HepG2 (cell line): ENCODE results near the gene KCTD13. TPM values are rescaled to one million over a fixed set of nuclear protein-coding genes. Genes with fewer than 3 reads are reported as not detected.

Experiments
- CC2D1A ChIP-seq: sonication (generic); formaldehyde crosslinking; IDR thresholded peaks from 2 replicates; pipeline ENCODE4 v1.8.1; 2023; ENCODE audit warnings: mild to moderate bottlenecking, missing genetic modification reagents
- FOXJ3 ChIP-seq: sonication (generic); formaldehyde crosslinking; IDR thresholded peaks from 2 replicates; pipeline ENCODE4 v1.4.0; 2020; ENCODE audit warnings: missing genetic modification reagents, mild to moderate bottlenecking, borderline replicate concordance
- HDAC6 ChIP-seq: fragments of 200-600 bp; sonication (generic); IDR thresholded peaks from 2 replicates; pipeline ENCODE4 v1.7.0; 2017; ENCODE audit warnings: mild to moderate bottlenecking, antibody characterized with exemption, low read length, low read depth
- NR2C2 ChIP-seq: sonication (generic); formaldehyde crosslinking; IDR thresholded peaks from 2 replicates; pipeline ENCODE4 v1.4.0; 2020; ENCODE audit warnings: missing genetic modification reagents, mild to moderate bottlenecking, moderate library complexity, borderline replicate concordance
- SIX1 ChIP-seq: sonication (generic); formaldehyde crosslinking; IDR thresholded peaks from 2 replicates; pipeline ENCODE4 v1.4.0; 2020; ENCODE audit warnings: missing genetic modification reagents, borderline replicate concordance
- SMAD1 ChIP-seq: sonication (generic); formaldehyde crosslinking; IDR thresholded peaks from 2 replicates; pipeline ENCODE4 v1.4.0; 2020; ENCODE audit warnings: missing genetic modification reagents, low read depth, mild to moderate bottlenecking, borderline replicate concordance
- SOX6 ChIP-seq, 2 experiments: fragments of 450-650 bp in 1 of 2; sonication (generic) in 1 of 2; formaldehyde crosslinking in 1 of 2; IDR thresholded peaks; 2 replicates each; pipeline versions ENCODE4 v1.4.0 to v1.6.1; 2017 to 2020; ENCODE audit warnings: antibody characterized with exemption in 1 of 2, mild to moderate bottlenecking in 1 of 2, missing genetic modification reagents in 1 of 2
- ZNF160 ChIP-seq: sonication (generic); formaldehyde crosslinking; IDR thresholded peaks from 2 replicates; pipeline ENCODE4 v1.8.0; 2022; ENCODE audit warnings: mild to moderate bottlenecking, inconsistent platforms, missing genetic modification reagents
- ZNF235 ChIP-seq: sonication (generic); formaldehyde crosslinking; IDR thresholded peaks from 2 replicates; pipeline ENCODE4 v1.8.1; 2023; ENCODE audit warnings: mild to moderate bottlenecking, missing genetic modification reagents, borderline replicate concordance
- ZNF629 ChIP-seq: sonication (generic); formaldehyde crosslinking; conservative IDR thresholded peaks from 2 replicates; pipeline ENCODE4 v1.5.0; 2020; ENCODE audit warnings: missing genetic modification reagents
- ZNF749 ChIP-seq: sonication (generic); formaldehyde crosslinking; IDR thresholded peaks from 2 replicates; pipeline ENCODE4 v1.8.0; 2022; ENCODE audit warnings: mild to moderate bottlenecking, missing genetic modification reagents, moderate library complexity, borderline replicate concordance
- ZNF790 ChIP-seq: sonication (generic); formaldehyde crosslinking; IDR thresholded peaks from 2 replicates; pipeline ENCODE4 v1.8.0; 2022; ENCODE audit warnings: missing genetic modification reagents, mild to moderate bottlenecking, borderline replicate concordance
- polyA plus RNA-seq, 8 experiments: library from polyadenylated mRNA; depleted of rRNA in 3 of 8; stranded (reverse) in 7 of 8; unstranded in 1 of 8; fragments of >200 nt; fragmentation: Illumina TruSeq in 4 of 8; extraction: Trizol in 4 of 8; gene quantifications; 2 replicates each; pipeline versions ENCODE4 v1.2.1 to v1.2.3, GENCODE V29; 2011 to 2016; ENCODE audit warnings: low read depth in 4 of 8, missing spikeins in 1 of 8, mixed read lengths in 1 of 8; ENCODE audit not compliant: insufficient read depth in 1 of 8
- total RNA-seq, 5 experiments: library from RNA; depleted of rRNA; stranded (reverse); fragments of >200 nt; fragmentation: Illumina TruSeq; extraction: Trizol; gene quantifications; 2 replicates each; pipeline ENCODE4 v1.2.3, GENCODE V29; 2016; ENCODE audit warnings: low read depth in 1 of 5
- TF ChIP-seq, protein P1 (sequence below): IDR thresholded peaks from 2 replicates; pipeline ENCODE4 v1.6.1; 2016; ENCODE audit warnings: mild to moderate bottlenecking
- TF ChIP-seq, protein P2 (sequence below): sonication (generic); formaldehyde crosslinking; IDR thresholded peaks from 2 replicates; pipeline ENCODE4 v1.5.0; 2020; ENCODE audit warnings: mild to moderate bottlenecking, missing genetic modification reagents
- TF ChIP-seq, protein P3 (sequence below): IDR thresholded peaks from 2 replicates; pipeline ENCODE4 v1.6.1; 2016; ENCODE audit warnings: low read depth, missing genetic modification reagents, missing compliant biosample characterization

KCTD13 gene
- total and polyA plus RNA-seq, 2 of the 13 experiments (the other 11 are each of a cell fraction or from before 2014, with no cell fraction given): 6.3 to 14.7 TPM

DNA sequence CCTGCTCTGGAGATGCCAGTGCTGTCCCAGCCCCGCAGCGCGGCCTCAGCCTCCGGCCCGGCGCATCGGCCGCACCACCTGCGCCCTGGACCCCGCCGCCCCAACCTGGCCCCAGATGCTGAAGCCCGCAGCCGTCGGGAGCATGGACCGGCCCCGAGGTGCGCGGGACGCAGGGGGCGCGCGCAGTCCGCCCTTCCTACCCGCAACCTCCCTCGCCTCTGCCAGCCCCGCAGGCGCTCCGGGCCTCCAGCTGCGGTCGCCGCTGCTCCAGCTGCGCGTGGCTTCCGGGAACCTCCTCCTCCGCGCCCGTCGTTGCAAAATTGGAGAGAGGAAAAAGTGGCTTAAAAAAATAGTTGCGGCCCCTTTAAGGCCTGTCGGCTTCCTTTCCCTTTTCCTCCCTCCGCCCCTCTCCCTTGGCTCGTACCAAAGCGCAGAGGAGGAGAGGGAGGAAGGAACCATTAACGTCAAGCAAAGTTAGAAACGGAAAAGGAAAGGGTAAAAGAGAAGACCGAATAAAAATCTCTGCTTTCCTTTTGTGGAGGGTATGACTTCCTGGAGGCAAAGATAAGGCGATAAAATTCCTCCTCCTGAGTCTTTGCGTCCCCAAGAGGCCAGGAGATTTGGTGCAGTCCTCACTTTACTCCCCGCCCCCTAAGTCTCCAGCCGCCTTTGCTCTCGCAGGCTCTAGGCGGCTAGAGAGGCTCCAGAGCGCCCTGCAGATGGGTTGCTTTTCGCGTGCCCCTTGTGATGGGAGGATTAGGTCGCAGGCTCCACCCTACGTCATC, 63.0 kb downstream of the KCTD13 start, which contains the start of gene CDIPT (continued):
- TF ChIP-seq, protein P1, sequence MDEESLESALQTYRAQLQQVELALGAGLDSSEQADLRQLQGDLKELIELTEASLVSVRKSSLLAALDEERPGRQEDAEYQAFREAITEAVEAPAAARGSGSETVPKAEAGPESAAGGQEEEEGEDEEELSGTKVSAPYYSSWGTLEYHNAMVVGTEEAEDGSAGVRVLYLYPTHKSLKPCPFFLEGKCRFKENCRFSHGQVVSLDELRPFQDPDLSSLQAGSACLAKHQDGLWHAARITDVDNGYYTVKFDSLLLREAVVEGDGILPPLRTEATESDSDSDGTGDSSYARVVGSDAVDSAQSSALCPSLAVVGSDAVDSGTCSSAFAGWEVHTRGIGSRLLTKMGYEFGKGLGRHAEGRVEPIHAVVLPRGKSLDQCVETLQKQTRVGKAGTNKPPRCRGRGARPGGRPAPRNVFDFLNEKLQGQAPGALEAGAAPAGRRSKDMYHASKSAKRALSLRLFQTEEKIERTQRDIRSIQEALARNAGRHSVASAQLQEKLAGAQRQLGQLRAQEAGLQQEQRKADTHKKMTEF (CRISPR knock-in tag): peak; percentile 91
- TF ChIP-seq ZNF790 (CRISPR knock-in tag) (no peak), ZNF629 (CRISPR knock-in tag) (peak; percentile 51; the same call in 1 of the 2 replicates), ZNF235 (CRISPR knock-in tag) (0 out of 2 replicates have a peak, but pooled peaks have one; percentile 21), NR2C2 (peak; percentile 44; the same call in 1 of the 2 replicates), ZNF749 (no peak), HDAC6 (no peak), FOXJ3 (CRISPR knock-in tag) (no peak), CC2D1A (CRISPR knock-in tag) (no peak), SIX1 (peak; percentile 42; the same call in 1 of the 2 replicates), ZNF160 (CRISPR knock-in tag) (no peak), SOX6 (IDR thresholded peaks at IDR 0.05) (no peak), SOX6 (CRISPR knock-in tag; IDR thresholded peaks at IDR 0.05) (peak; percentile 68), SMAD1 (CRISPR knock-in tag) (peak; percentile 80; the same call in 1 of the 2 replicates)
- TF ChIP-seq, protein P2, sequence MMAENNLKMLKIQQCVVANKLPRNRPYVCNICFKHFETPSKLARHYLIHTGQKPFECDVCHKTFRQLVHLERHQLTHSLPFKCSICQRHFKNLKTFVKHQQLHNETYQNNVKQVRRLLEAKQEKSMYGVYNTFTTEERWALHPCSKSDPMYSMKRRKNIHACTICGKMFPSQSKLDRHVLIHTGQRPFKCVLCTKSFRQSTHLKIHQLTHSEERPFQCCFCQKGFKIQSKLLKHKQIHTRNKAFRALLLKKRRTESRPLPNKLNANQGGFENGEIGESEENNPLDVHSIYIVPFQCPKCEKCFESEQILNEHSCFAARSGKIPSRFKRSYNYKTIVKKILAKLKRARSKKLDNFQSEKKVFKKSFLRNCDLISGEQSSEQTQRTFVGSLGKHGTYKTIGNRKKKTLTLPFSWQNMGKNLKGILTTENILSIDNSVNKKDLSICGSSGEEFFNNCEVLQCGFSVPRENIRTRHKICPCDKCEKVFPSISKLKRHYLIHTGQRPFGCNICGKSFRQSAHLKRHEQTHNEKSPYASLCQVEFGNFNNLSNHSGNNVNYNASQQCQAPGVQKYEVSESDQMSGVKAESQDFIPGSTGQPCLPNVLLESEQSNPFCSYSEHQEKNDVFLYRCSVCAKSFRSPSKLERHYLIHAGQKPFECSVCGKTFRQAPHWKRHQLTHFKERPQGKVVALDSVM (CRISPR knock-in tag): peak; percentile 73
- TF ChIP-seq, protein P3, sequence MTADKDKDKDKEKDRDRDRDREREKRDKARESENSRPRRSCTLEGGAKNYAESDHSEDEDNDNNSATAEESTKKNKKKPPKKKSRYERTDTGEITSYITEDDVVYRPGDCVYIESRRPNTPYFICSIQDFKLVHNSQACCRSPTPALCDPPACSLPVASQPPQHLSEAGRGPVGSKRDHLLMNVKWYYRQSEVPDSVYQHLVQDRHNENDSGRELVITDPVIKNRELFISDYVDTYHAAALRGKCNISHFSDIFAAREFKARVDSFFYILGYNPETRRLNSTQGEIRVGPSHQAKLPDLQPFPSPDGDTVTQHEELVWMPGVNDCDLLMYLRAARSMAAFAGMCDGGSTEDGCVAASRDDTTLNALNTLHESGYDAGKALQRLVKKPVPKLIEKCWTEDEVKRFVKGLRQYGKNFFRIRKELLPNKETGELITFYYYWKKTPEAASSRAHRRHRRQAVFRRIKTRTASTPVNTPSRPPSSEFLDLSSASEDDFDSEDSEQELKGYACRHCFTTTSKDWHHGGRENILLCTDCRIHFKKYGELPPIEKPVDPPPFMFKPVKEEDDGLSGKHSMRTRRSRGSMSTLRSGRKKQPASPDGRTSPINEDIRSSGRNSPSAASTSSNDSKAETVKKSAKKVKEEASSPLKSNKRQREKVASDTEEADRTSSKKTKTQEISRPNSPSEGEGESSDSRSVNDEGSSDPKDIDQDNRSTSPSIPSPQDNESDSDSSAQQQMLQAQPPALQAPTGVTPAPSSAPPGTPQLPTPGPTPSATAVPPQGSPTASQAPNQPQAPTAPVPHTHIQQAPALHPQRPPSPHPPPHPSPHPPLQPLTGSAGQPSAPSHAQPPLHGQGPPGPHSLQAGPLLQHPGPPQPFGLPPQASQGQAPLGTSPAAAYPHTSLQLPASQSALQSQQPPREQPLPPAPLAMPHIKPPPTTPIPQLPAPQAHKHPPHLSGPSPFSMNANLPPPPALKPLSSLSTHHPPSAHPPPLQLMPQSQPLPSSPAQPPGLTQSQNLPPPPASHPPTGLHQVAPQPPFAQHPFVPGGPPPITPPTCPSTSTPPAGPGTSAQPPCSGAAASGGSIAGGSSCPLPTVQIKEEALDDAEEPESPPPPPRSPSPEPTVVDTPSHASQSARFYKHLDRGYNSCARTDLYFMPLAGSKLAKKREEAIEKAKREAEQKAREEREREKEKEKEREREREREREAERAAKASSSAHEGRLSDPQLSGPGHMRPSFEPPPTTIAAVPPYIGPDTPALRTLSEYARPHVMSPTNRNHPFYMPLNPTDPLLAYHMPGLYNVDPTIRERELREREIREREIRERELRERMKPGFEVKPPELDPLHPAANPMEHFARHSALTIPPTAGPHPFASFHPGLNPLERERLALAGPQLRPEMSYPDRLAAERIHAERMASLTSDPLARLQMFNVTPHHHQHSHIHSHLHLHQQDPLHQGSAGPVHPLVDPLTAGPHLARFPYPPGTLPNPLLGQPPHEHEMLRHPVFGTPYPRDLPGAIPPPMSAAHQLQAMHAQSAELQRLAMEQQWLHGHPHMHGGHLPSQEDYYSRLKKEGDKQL (CRISPR knock-in tag): no peak
